H1 (cell line): ENCODE measurements around the gene KLHL1. TPM values are rescaled to one million over a fixed set of nuclear protein-coding genes. Genes with fewer than 3 reads are reported as not detected.

Experiments used
- CTCF ChIA-PET: fragments of 300-600 bp; sonication (Branson Sonifier 250); formaldehyde crosslinking; loops from one replicate; lab custom pipeline; 2021; ENCODE audit not compliant: partially characterized antibody; lab: Charles Lee
- POLR2A ChIA-PET: fragments of 300-600 bp; sonication (Branson Sonifier 250); formaldehyde crosslinking; loops from one replicate; lab custom pipeline; 2021; ENCODE audit warnings: inconsistent platforms; ENCODE audit not compliant: partially characterized antibody; lab: Charles Lee
- DNase-seq, 2 experiments: peaks; one replicate each; pipeline versions ENCODE4 v3.0.0 to v3.0.0-alpha.2; 2010 to 2022; ENCODE audit warnings: low spot score in 2 of 2, low read depth in 1 of 2, mixed read lengths in 1 of 2
- FAIRE-seq: peaks from 2 replicates; lab custom pipeline; 2011; peaks lifted over from hg19 to GRCh38; lab: Jason Lieb, UNC
- H2AFZ ChIP-seq: 2 replicates; pipeline ENCODE4 v1.8.1; 2012; ENCODE audit warnings: low read length, inconsistent platforms
- H2AK5ac ChIP-seq: 2 replicates; pipeline ENCODE4 v1.6.1; 2013; ENCODE audit warnings: low read depth, low read length
- H2BK120ac ChIP-seq: replicated peaks from 2 replicates; pipeline ENCODE3; 2013; ENCODE audit warnings: low read depth, low read length, inconsistent platforms
- H2BK12ac ChIP-seq: 2 replicates; pipeline ENCODE4 v1.6.1; 2013; ENCODE audit warnings: low read depth, low read length
- H2BK15ac ChIP-seq: 2 replicates; pipeline ENCODE4 v1.6.1; 2013; ENCODE audit warnings: low read length
- H2BK20ac ChIP-seq: 2 replicates; pipeline ENCODE4 v1.6.1; 2013; ENCODE audit warnings: low read length
- H2BK5ac ChIP-seq: 2 replicates; pipeline ENCODE4 v1.6.1; 2013; ENCODE audit warnings: low read depth, low read length
- H3K14ac ChIP-seq: 2 replicates; pipeline ENCODE4 v1.6.1; 2013; ENCODE audit warnings: inconsistent platforms; ENCODE audit not compliant: insufficient read length
- H3K18ac ChIP-seq: 2 replicates; pipeline ENCODE4 v1.6.1; 2013; ENCODE audit warnings: low read length; ENCODE audit errors: extremely low read depth
- H3K23ac ChIP-seq: 2 replicates; pipeline ENCODE4 v1.6.1; 2013; ENCODE audit warnings: inconsistent platforms; ENCODE audit not compliant: insufficient read length
- H3K23me2 ChIP-seq: 2 replicates; pipeline ENCODE4 v1.6.1; 2013; ENCODE audit warnings: low read depth, low read length
- H3K27ac ChIP-seq: 2 replicates; pipeline ENCODE4 v1.6.1; 2011; ENCODE audit warnings: low read depth, low read length, inconsistent platforms
- H3K27me3 ChIP-seq, 4 experiments: replicated peaks in 1 of 4; 1 replicate in 1 of 4; 2 replicates in 3 of 4; pipeline versions ENCODE4 v1.6.1 to v1.8.1; 2011 to 2013; ENCODE audit warnings: low read length in 3 of 4, mild to moderate bottlenecking in 3 of 4, inconsistent platforms in 2 of 4, mixed read lengths in 2 of 4, moderate library complexity in 1 of 4; ENCODE audit not compliant: control insufficient read depth in 3 of 4, insufficient read depth in 3 of 4; ENCODE audit errors: extremely low read depth in 1 of 4
- H3K36me3 ChIP-seq, 4 experiments: 2 replicates each; pipeline versions ENCODE4 v1.6.1 to v1.8.1; 2011 to 2013; ENCODE audit warnings: mild to moderate bottlenecking in 4 of 4, low read length in 3 of 4, moderate library complexity in 2 of 4, control low read depth in 1 of 4, inconsistent platforms in 1 of 4; ENCODE audit not compliant: insufficient read depth in 4 of 4, control insufficient read depth in 2 of 4
- H3K4ac ChIP-seq: replicated peaks from 2 replicates; pipeline ENCODE3; 2013; ENCODE audit warnings: low read length, low read depth, mixed read lengths, inconsistent platforms; ENCODE audit not compliant: insufficient read length
- H3K4me1 ChIP-seq, 4 experiments: replicated peaks in 1 of 4; 1 replicate in 1 of 4; 2 replicates in 3 of 4; pipeline versions ENCODE4 v1.6.1 to v1.8.1; 2011 to 2013; ENCODE audit warnings: low read length in 3 of 4, inconsistent platforms in 2 of 4, mixed read lengths in 1 of 4; ENCODE audit not compliant: insufficient read depth in 4 of 4, control insufficient read depth in 3 of 4
- H3K4me2 ChIP-seq, 2 experiments: 2 replicates each; pipeline versions ENCODE4 v1.6.1 to v1.8.1; 2011 to 2013; ENCODE audit warnings: low read depth in 2 of 2, low read length in 2 of 2, control low read depth in 1 of 2, inconsistent platforms in 1 of 2, mild to moderate bottlenecking in 1 of 2; ENCODE audit not compliant: insufficient read depth in 1 of 2
- H3K4me3 ChIP-seq, 4 experiments: fragments of 200-600, 300-600 bp in 1 of 4; sonication (generic), shearing (Covaris generic), sonication (Bioruptor Twin) in 1 of 4; 2 replicates each; pipeline versions ENCODE4 v1.5.1 to v1.8.1; 2011 to 2016; ENCODE audit warnings: low read length in 4 of 4, low read depth in 3 of 4, control low read depth in 2 of 4, inconsistent platforms in 2 of 4, mild to moderate bottlenecking in 2 of 4, mixed read lengths in 1 of 4, moderate library complexity in 1 of 4; ENCODE audit not compliant: insufficient read depth in 2 of 4; ENCODE audit errors: extremely low read depth in 1 of 4
- H3K56ac ChIP-seq: replicated peaks from 2 replicates; pipeline ENCODE3; 2013; ENCODE audit warnings: low read depth, mild to moderate bottlenecking, mixed read lengths, low read length, inconsistent platforms; ENCODE audit not compliant: insufficient read length
- H3K79me1 ChIP-seq: 2 replicates; pipeline ENCODE4 v1.6.1; 2013; ENCODE audit warnings: low read depth, low read length, control low read depth
- H3K79me2 ChIP-seq, 2 experiments: 2 replicates each; pipeline versions ENCODE4 v1.6.1 to v1.8.1; 2012 to 2013; ENCODE audit warnings: low read length in 2 of 2, mild to moderate bottlenecking in 2 of 2, inconsistent platforms in 1 of 2; ENCODE audit not compliant: insufficient read depth in 2 of 2, control insufficient read depth in 1 of 2
- H3K9ac ChIP-seq, 4 experiments: replicated peaks in 1 of 4; 1 replicate in 1 of 4; 2 replicates in 3 of 4; pipeline versions ENCODE4 v1.6.1 to v1.8.1; 2011 to 2013; ENCODE audit warnings: low read depth in 3 of 4, low read length in 3 of 4, control low read depth in 2 of 4, mild to moderate bottlenecking in 2 of 4, moderate library complexity in 2 of 4, inconsistent platforms in 1 of 4; ENCODE audit errors: extremely low read depth in 1 of 4
- H3K9me3 ChIP-seq, 2 experiments: 2 replicates each; pipeline versions ENCODE4 v1.6.1 to v1.8.1; 2012 to 2013; ENCODE audit warnings: mild to moderate bottlenecking in 2 of 2, moderate library complexity in 2 of 2, control low read depth in 1 of 2, inconsistent platforms in 1 of 2, low read depth in 1 of 2, low read length in 1 of 2, mixed read lengths in 1 of 2; ENCODE audit not compliant: insufficient read depth in 2 of 2
- H4K20me1 ChIP-seq, 2 experiments: replicated peaks in 1 of 2; 2 replicates each; pipeline versions ENCODE3 to v1.8.1; 2011 to 2013; ENCODE audit warnings: inconsistent platforms in 2 of 2, low read length in 2 of 2, mild to moderate bottlenecking in 1 of 2; ENCODE audit not compliant: insufficient read depth in 2 of 2, control insufficient read depth in 1 of 2
- H4K5ac ChIP-seq: 2 replicates; pipeline ENCODE4 v1.6.1; 2013; ENCODE audit warnings: low read length, low read depth, mixed read lengths, inconsistent platforms; ENCODE audit not compliant: insufficient read length
- H4K8ac ChIP-seq: 2 replicates; pipeline ENCODE4 v1.8.0; 2013; ENCODE audit warnings: mild to moderate bottlenecking, moderate library complexity, low read length, inconsistent platforms; ENCODE audit not compliant: insufficient read depth; ENCODE audit errors: extremely low read depth
- H4K91ac ChIP-seq: replicated peaks from 2 replicates; pipeline ENCODE3; 2013; ENCODE audit warnings: low read length, mixed read lengths, inconsistent platforms; ENCODE audit not compliant: insufficient read length
- WGBS, 2 experiments: shearing (Covaris generic) in 1 of 2; methylation state at CpG; one replicate each; pipeline versions ENCODE4 v1.1.6 to v1.1.7; 2013 to 2015; ENCODE audit warnings: low lambda C conversion rate in 2 of 2, mixed read lengths in 2 of 2, inconsistent platforms in 1 of 2, low coverage in 1 of 2, missing lambda C conversion rate in 1 of 2; ENCODE audit not compliant: insufficient replicate concordance in 2 of 2, insufficient coverage in 1 of 2, insufficient read length in 1 of 2; ENCODE audit errors: extremely low coverage in 1 of 2, missing lambda C conversion rate in 1 of 2; 5-methylcytosine and 5-hydroxymethylcytosine counted together
- polyA plus RNA-seq, 7 experiments: library from polyadenylated mRNA; depleted of rRNA in 3 of 7; stranded (reverse) in 5 of 7; unstranded in 2 of 7; fragments of >200 nt in 5 of 7; fragments of 200-250 nt in 2 of 7; gene quantifications; 1 replicate in 5 of 7; 2 replicates in 1 of 7; 4 replicates in 1 of 7; pipeline versions ENCODE4 v1.2.1 to v1.2.3, GENCODE V29; 2011 to 2013; ENCODE audit warnings: missing spikeins in 2 of 7, mixed read lengths in 2 of 7
- total RNA-seq: library from RNA; stranded (reverse); fragmentation: NEBNext Ultra II Directional; extraction: Animal tissue kit (Norgen Biotek cat#: 25700); gene quantifications from 2 replicates; pipeline ENCODE4 v1.2.1, GENCODE V29; 2021
- TF ChIP-seq, protein P1 (sequence below): IDR thresholded peaks from 2 replicates; pipeline ENCODE4 v1.6.1; 2011; ENCODE audit warnings: low read length, improper control_type of control experiment

KLHL1 gene
- total and polyA plus RNA-seq, 2 of the 8 experiments (the other 6 are each of a cell fraction or from before 2014, with no cell fraction given): not detected

DNA sequence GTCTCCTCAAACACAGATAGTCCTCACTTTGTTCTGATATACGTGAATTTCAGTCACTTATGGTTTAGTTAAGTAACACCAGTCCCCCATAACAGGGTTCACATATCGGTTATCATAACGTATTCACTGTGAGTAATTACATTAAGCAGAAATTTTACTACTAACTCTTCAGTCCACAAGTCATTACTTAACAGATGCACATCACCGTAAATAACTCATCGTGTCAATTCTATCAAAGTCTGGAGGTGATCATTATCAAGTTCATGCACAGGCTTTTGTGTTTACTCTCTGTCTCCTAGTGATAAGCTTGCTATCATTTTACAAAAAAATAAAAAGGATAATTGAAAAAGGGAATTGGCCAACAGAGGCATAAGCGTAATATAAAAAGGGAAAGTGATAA is 288.1 kb downstream of the KLHL1 start:
- no peak overlapping the region for H3K56ac ChIP-seq
- H3K9me3 ChIP-seq: no peaks in the 10 kb centered on the region
- TF ChIP-seq, protein P1, sequence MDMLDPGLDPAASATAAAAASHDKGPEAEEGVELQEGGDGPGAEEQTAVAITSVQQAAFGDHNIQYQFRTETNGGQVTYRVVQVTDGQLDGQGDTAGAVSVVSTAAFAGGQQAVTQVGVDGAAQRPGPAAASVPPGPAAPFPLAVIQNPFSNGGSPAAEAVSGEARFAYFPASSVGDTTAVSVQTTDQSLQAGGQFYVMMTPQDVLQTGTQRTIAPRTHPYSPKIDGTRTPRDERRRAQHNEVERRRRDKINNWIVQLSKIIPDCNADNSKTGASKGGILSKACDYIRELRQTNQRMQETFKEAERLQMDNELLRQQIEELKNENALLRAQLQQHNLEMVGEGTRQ: no peak
- H3K23me2 ChIP-seq: no peaks in the 10 kb centered on the region
- H2AFZ ChIP-seq: no peak overlapping the region
- H2BK5ac ChIP-seq: no peak overlapping the region
- no peak overlapping the region for H4K8ac ChIP-seq
- H3K14ac ChIP-seq: no peak overlapping the region
- no peak overlapping the region for H3K27ac ChIP-seq
- ChIA-PET POLR2A (no interaction called here), CTCF (no interaction called here)
- no peaks in the 10 kb centered on the region for H3K79me2 ChIP-seq
- WGBS, 2 experiments: 90% methylated on average over 6 of the region's 6 CpGs; no CpG with 5 or more reads in 1 of the 2 experiments
- H3K4me2 ChIP-seq: no peak overlapping the region
- no peaks in the 10 kb centered on the region for H3K79me1 ChIP-seq
- no peak overlapping the region for H2AK5ac ChIP-seq
- H2BK15ac ChIP-seq: no peak overlapping the region
- H4K5ac ChIP-seq: no peak overlapping the region
- H3K27me3 ChIP-seq: no peaks in the 10 kb centered on the region
- H2BK120ac ChIP-seq: no peak overlapping the region
- no peak overlapping the region for H2BK20ac ChIP-seq
- DNase-seq: no peak
- H3K4ac ChIP-seq: no peak overlapping the region
- H3K4me1 ChIP-seq: no peaks in the 10 kb centered on the region
- no peak overlapping the region for H4K91ac ChIP-seq
- no peak overlapping the region for H3K23ac ChIP-seq
- no peaks in the 10 kb centered on the region for H3K36me3 ChIP-seq
- no peaks in the 10 kb centered on the region for H4K20me1 ChIP-seq
- FAIRE-seq: no peak
- no peak overlapping the region for H3K4me3 ChIP-seq
- H3K18ac ChIP-seq: no peak overlapping the region
- no peak overlapping the region for H2BK12ac ChIP-seq
- H3K9ac ChIP-seq: no peak overlapping the region
